ENCODE results near the gene TICAM2. TPM values are rescaled to one million over a fixed set of nuclear protein-coding genes. Genes with fewer than 3 reads are reported as not detected.

The TICAM2 gene
- polyA plus RNA-seq, 1 experiment: 1.2 TPM

DNA sequence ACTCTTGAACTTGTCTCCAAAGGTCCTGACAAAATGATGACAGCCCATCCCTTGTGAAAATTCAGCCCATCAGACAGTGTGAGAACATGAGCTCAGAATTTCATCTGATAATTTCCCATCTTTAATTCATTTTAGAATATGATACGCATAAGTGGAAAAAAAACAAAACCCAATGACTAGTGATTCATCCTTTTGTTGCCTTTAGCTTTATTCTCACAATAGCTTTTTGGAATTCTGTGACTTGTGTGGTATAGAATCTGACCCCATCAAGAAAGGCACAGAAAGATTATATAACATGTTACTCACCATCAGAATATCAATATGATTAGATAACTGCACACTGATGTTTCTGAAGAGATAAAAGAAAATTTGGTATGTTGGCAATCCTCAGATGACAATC is 39.7 kb upstream of the TICAM2 start:
- Histone ChIP-seq H3K4me3 (ENCODE audit: low read depth, low read length) (no peak overlapping the region), H3K36me3 (ENCODE audit: control insufficient read depth, insufficient read depth, low read length) (no peaks in the 10 kb centered on the region), H3K27me3 (ENCODE audit: control insufficient read depth, insufficient read depth, low read length) (peaks cover 4% of the 10 kb centered on the region; the same call in 1 of the 2 replicates)
- TF ChIP-seq, protein P1, sequence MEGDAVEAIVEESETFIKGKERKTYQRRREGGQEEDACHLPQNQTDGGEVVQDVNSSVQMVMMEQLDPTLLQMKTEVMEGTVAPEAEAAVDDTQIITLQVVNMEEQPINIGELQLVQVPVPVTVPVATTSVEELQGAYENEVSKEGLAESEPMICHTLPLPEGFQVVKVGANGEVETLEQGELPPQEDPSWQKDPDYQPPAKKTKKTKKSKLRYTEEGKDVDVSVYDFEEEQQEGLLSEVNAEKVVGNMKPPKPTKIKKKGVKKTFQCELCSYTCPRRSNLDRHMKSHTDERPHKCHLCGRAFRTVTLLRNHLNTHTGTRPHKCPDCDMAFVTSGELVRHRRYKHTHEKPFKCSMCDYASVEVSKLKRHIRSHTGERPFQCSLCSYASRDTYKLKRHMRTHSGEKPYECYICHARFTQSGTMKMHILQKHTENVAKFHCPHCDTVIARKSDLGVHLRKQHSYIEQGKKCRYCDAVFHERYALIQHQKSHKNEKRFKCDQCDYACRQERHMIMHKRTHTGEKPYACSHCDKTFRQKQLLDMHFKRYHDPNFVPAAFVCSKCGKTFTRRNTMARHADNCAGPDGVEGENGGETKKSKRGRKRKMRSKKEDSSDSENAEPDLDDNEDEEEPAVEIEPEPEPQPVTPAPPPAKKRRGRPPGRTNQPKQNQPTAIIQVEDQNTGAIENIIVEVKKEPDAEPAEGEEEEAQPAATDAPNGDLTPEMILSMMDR (IDR thresholded peaks at IDR 0.05; ENCODE audit: insufficient read depth, low read depth, low read length): no peak
- ChIA-PET POLR2A (no interaction called here), CTCF (interaction anchor here (1.3 kb wide), 1 partner anchor 189 kb away, joined by 3 read pairs; no protein-coding TSS in a partner anchor)
- DNase-seq (ENCODE audit: low read depth): no peak

DNA sequence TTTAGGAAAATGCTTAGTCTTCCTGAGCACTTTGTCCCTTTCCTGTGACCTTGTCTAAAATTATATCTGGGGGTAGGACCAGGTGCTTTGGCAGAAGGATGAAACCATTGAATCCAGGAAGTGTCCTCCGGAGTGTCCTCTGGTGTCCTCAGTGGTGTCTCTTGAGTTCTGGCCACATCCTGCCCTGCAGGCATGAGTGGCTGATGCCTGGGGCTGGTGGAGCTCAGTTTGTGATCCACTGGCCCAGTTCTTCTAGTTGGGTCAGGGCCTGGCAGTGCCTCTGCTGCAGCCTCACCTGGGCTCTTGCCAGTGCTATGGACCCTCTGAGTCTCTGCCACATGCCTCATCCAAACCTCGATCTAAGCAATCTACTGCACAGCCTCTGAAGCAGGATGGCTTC is 38.0 kb upstream of the TICAM2 start:
- H3K36me3 ChIP-seq (ENCODE audit: control insufficient read depth, insufficient read depth, low read length): no peaks in the 10 kb centered on the region
- POLR2A ChIA-PET: no interaction called here
- no peak for DNase-seq (ENCODE audit: low read depth)
- peaks cover 3% of the 10 kb centered on the region; the same call in 1 of the 2 replicates for H3K27me3 ChIP-seq (ENCODE audit: control insufficient read depth, insufficient read depth, low read length)
- H3K4me3 ChIP-seq (ENCODE audit: low read depth, low read length): no peak overlapping the region
- CTCF ChIA-PET: no interaction called here
- TF ChIP-seq, protein P1 (IDR thresholded peaks at IDR 0.05; ENCODE audit: insufficient read depth, low read depth, low read length): no peak

DNA sequence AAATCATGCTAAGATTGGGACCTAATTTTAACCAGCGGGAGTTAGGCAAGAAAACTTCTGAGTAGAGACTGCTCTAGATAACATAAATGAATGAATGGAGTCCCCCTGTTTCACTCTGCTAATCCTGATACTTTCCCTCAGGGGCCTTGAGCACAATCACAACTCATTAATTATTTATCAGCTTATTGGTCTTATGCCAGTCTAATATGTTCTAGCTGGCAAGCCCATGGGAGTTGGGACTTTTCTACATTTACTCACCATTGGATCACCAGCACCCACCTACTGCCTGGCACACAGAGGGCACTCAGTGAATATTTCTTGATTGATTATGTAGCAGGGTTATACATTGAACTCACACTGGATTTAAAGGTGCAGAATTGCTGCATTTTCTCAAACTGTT is 37.1 kb upstream of the TICAM2 start:
- ChIA-PET CTCF (no interaction called here), POLR2A (no interaction called here)
- H3K36me3 ChIP-seq (ENCODE audit: control insufficient read depth, insufficient read depth, low read length): no peaks in the 10 kb centered on the region
- no peak overlapping the region for H3K4me3 ChIP-seq (ENCODE audit: low read depth, low read length)
- peaks cover 1% of the 10 kb centered on the region; the same call in 1 of the 2 replicates for H3K27me3 ChIP-seq (ENCODE audit: control insufficient read depth, insufficient read depth, low read length)
- TF ChIP-seq, protein P1 (IDR thresholded peaks at IDR 0.05; ENCODE audit: insufficient read depth, low read depth, low read length): no peak
- no peak for DNase-seq (ENCODE audit: low read depth)

DNA sequence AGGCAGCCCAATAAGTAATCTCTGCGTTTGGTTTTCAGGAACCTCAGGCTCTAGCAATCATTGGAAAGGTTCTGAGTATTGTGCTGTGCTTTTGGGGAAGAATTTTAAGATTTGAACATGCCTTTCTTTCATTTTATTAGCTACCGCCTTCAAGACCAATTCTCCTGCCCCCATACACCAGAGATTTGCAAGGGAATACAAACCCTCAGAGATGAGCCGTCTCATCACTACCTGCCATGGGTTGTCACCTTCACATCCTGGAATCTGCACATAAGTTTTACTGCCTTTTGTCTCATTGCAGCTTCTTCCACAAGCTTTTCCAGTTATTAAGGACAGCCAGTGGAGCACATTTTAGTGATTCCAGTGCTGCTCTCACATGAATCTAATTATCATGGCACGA is 35.2 kb upstream of the TICAM2 start:
- TF ChIP-seq, protein P1 (IDR thresholded peaks at IDR 0.05; ENCODE audit: insufficient read depth, low read depth, low read length): no peak
- CTCF ChIA-PET: interaction anchor here (3.7 kb wide), 1 partner anchor 202 kb away, joined by 18 read pairs; no protein-coding TSS in a partner anchor
- no peaks in the 10 kb centered on the region; the same call in 1 of the 2 replicates for H3K27me3 ChIP-seq (ENCODE audit: control insufficient read depth, insufficient read depth, low read length)
- H3K4me3 ChIP-seq (ENCODE audit: low read depth, low read length): no peak overlapping the region
- DNase-seq (ENCODE audit: low read depth): no peak
- POLR2A ChIA-PET: no interaction called here
- no peaks in the 10 kb centered on the region for H3K36me3 ChIP-seq (ENCODE audit: control insufficient read depth, insufficient read depth, low read length)

DNA sequence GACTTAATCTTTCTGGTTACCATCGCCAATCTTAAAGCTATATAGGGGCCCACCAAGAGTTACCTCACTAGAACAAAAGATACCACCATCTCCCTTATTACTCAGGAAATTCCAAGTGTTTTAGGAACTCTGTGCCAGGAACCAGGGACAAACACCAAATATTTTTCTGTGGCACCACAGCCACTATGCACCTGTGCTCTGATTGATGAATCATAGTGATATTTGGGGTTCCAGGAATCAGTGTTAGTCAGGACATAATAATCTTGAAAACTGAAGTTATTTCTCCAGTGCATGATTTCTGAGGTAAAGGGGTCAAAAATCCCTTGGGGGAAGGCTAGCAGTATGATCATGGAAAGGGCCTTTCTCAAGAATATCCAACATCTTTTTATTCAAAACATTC is 33.7 kb upstream of the TICAM2 start:
- H3K27me3 ChIP-seq (ENCODE audit: control insufficient read depth, insufficient read depth, low read length): no peaks in the 10 kb centered on the region; the same call in 1 of the 2 replicates
- no peak overlapping the region for H3K4me3 ChIP-seq (ENCODE audit: low read depth, low read length)
- CTCF ChIA-PET: interaction anchor here (1.5 to 4.1 kb wide), 5 partner anchors 11 to 433 kb away, joined by 4 to 29 read pairs (median 15); no protein-coding TSS in a partner anchor
- no peaks in the 10 kb centered on the region for H3K36me3 ChIP-seq (ENCODE audit: control insufficient read depth, insufficient read depth, low read length)
- no peak for DNase-seq (ENCODE audit: low read depth)
- TF ChIP-seq, protein P1 (IDR thresholded peaks at IDR 0.05; ENCODE audit: insufficient read depth, low read depth, low read length): no peak
- POLR2A ChIA-PET: no interaction called here
